ENCODE measurements around the gene UBA1.

The UBA1 gene

DNA sequence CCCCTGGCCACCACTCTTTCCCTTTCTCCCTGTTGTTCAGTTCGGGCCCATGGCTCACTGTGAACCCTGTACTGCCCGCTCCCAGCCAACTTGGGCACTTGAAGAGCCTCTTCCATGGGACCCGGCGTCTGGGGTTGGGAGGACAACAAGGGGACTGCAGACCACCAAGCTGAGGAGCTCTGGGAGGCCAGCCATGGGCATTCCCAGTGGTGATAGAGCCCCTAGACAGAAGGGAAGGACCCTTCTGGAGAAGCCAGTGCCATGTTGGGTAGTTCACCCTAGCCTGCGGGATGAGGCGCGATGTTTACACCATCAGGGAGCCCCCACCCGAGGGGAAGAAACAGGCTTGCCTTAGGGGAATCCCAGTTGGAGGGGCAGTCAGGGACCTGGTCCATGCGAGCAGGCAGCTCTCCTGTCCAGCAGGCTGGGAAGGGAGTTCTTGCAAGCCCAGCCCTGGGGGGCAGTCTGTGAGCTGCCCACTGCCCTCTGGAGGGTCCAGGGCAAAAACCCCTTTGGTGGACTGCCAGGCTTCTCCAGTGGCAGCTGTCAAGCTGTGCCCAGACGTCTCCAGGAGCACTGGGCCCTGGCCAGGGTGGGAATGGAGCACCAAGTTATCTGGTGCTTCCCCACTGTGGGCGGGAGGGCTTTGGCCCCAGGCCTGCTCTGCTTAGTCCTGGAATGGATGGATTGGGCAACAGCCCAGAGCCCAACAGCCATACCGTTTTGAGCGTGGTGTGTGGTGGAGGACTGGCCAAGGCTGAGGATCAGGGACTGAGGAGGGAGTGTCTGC is 23.7 kb upstream of the UBA1 start:
- DNase-seq (ENCODE audit: low read depth), result peak; percentile 34

DNA sequence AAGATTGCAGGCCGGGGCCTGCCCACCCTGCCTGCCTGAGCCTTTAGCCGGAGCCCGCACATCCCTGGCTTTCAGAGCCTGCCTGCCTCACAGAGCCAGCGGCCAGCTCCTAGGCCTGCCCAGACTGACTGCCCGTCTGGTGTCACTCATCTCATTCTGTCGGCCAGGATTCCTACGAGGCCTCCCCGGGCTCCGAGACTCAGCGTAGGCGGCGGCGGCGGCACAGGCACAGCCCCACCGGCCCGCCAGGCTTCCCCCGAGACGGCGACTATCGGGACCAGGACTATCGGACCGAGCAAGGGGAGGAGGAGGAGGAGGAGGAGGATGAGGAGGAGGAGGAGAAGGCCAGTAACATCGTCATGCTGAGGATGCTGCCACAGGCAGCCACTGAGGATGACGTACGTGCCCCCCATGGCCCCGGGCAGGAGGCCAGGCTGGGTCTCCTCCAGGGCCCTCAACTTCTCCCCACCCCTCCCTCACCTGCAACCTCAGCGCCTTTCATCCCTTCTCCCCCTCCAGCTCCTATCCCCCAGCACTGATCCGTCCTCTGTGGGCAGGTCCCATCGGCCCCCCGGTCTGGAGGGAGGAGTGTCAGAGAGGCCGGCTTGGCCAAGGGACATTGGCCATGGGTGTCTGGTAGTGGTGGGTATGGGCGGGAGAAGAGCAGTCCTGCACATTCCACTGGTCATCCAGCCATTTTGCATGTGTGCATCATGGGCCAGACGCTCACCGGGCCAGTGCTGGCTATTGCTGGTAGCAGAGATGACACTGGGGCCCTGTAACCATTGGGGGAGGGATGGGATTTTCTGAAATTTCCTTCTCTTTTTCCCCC is 22.6 kb upstream of the UBA1 start:
- no peak for DNase-seq (ENCODE audit: low read depth)

DNA sequence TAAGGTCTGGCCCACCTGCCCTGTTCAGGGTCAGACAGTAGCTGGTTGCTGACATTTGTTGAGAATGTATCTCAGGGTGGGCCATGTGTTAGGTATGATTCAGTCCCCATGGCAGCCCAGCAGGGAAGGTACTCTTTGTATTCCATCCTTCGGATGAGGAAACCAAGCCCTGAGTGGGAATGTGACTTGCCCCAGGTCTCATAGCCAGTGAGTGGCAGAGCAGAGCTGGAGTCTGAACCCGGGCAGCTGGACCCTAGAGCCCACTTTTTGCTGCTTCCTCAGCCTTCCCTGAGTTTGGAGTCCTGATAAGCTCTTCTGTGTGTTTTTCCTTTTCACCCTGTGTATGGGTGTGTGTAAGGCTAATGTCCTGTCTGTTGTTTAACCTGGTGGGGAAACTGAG is 21.6 kb upstream of the UBA1 start:
- DNase-seq (ENCODE audit: low read depth), result no peak

DNA sequence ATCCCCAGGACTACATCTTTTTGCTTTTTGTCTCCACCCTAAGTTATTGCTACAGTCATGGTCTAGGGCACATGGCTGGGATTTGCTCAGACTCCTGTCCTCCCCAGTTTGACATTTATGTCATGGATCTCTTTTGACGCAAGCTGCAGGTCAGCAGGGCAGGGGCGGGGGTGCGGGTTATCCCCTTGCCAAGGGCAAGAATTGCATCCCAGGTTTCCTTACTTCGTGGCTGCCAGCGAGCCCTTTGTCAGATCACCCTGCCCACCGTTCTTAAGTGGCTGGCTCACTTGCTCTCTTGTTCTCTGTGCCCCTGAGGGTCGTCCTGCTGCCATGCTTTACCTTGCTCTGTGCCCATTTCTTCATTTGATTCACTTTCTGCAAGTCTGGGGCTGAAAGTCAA is 21.1 kb upstream of the UBA1 start:
- DNase-seq (ENCODE audit: low read depth), result no peak

DNA sequence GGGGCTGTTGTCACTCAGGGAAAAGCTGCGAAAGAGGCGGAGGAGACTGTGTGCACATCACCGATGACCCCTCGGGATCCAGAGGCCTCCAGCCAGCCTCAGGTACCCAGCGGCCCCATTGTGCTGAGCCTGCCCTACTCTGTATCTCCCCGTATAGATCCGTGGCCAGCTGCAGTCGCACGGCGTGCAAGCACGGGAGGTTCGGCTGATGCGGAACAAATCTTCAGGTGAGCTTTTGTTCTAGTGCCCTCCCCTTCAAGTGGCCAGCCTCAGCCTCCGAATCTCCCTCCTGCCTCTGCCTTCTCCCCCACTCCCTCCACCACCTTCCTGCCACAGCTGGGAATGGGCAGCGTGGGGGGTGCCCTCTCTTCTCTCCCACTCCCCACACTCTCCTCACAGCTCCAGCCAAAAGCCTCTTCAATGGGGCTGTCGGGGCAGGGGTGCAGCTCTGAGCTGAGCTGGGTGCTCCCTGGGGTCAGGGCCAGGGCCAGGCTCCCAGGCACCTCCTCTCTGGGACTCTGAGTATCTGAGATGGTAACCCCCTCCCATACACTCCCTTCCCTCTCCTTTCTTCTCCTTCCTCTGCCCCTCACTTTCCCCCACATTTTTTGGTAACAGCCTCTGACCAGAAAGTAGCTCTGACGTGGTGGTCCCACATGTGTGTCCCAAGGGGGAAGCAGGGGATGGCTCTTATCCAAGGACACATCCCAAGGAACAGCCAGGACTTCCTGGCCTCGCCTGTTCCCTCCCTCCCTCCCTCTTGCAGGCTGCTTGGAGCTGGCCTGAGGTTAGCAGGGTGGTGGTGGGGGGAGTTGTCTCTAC is 20.4 kb upstream of the UBA1 start:
- DNase-seq (ENCODE audit: low read depth), result no peak

DNA sequence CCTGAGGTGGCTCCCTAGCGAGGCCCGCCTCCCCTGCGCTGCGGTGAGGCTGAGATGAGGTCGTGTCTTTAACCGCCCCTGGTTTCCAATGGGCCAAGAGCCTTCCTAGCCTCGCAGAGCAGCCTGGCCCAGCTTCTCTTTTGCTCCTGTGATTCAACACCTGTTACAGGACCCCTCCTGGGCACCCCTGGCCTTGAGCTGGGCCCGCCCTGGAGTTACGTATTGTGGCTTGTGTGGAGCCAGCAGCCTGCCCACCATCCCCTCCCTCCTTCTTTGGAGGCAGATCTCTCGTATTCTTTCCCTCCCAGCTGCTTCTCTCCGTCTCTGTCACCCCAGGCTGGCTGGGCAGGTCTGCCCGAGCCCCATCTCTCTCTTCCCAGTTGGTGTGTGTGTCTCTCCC is 19.3 kb upstream of the UBA1 start:
- no peak for DNase-seq (ENCODE audit: low read depth)

DNA sequence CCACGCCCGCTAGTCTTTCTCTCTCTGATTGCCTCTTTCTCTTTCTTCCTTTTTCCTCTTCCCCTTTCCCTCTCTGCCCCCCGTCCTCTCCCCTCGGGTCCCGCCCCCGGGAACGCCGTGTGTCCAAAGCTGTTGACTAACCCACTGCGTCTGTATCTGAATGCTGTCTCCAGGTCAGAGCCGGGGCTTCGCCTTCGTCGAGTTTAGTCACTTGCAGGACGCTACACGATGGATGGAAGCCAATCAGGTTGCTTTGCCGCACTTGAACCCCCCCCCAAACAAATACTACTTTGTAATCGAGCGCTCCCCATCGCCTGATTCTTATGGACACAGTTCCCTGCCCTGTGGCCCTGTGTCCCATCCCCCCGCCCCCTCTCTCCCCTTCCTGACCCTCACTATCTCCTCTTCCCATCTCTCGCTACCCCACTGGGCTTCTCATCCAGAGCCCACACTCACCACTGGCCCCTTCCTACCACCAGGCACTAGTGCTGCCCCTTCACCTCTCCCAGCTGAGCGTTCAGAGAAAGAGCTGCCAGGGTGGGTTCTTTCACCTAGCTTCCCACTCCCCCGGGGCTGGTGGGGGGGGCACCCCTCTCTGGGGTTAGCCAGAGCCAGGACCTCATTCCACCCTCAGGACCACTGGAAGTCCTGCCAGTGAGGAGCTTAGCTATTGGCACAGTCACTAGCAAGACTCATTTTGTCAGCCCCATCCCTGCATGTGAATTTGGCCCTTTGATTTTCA is 18.6 kb upstream of the UBA1 start:
- no peak for DNase-seq (ENCODE audit: low read depth)

DNA sequence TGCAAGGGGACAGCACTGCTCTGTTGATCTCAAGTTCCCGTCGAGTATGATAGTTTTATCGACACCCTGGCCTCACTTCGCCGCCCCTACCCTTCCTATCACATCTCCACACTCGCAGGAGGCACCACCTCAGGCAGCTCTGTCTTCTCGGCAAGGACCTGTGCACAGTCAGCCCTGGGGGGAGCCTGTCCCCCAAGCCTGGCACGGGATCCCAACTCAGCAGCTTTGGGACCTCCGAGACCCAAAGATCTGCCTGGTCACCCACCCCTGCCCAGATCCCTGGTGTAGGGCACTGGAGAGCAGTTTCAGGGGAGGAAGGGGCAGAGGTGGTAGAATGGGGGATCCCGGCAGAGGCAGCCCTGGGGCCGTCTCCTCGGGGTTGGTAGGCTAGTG is 18.0 kb upstream of the UBA1 start:
- DNase-seq (ENCODE audit: low read depth), result no peak

DNA sequence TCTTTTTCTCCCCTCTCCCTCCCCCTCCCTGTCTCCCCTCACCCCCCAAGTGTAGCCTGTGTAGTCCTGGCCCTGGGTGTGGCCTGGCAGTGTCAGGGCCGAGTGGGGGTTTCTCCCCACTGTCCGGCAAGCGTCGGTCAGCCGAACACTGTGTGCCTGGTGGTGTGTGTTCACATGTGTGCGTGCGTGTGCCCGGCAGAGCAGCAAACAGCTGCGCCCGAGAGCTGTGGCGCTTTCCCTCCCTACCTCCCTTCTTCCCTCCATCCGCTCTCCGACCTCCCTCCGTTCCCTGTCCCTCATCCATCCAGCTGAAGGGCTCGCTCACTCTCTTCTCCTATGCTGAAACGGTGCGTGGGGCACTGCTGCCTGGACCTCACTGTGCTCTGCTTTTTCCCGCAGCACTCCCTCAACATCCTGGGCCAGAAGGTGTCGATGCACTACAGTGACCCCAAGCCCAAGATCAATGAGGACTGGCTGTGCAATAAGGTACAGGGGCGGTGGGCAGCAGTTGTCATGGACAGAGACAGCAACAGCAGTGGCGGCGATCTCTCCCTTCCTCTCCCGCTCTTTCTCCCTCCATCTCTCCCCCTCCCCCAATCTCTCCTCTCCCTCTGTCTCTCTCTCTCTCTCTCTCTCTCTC is 17.4 kb upstream of the UBA1 start:
- DNase-seq (ENCODE audit: low read depth), result no peak

DNA sequence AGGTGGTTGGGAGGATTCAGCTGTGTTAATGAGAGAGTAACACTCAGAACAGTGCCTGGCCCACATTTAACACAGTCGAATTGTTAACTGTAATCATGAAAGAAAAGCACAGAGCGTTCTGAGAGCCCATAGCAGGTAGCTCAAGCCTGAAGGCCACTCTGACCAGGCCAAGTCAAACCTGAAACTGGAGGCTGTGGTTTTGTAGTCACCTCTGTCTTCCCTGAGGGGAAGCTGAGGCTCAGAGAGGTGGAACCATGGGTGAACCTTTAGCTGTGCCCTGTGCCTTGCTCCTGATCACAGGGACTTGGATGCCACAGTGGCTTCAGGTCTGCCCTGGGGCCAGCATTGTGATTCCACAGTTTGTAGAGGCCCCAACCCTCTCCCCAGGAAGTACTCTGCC is 16.6 kb upstream of the UBA1 start:
- no peak for DNase-seq (ENCODE audit: low read depth)

DNA sequence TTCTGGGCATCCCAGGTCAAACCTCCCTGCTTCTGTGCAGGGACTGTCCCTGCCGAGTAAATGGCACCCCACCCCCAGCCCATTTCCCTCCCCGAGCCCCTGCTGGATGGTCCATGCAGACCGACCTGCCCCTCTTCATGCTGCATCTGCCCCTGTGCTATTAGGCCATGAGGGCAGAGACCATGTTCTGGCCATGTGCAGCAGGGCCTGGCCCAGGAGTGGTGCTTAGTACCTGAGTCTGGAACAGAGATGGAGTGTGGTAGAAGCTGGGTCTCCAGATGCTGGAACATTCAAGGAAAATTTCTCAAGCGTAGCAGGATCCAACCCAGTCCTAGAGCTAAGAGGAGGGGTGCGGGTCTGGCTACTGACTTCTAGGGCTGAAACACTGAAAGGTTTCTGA is 15.3 kb upstream of the UBA1 start:
- no peak for DNase-seq (ENCODE audit: low read depth)

DNA sequence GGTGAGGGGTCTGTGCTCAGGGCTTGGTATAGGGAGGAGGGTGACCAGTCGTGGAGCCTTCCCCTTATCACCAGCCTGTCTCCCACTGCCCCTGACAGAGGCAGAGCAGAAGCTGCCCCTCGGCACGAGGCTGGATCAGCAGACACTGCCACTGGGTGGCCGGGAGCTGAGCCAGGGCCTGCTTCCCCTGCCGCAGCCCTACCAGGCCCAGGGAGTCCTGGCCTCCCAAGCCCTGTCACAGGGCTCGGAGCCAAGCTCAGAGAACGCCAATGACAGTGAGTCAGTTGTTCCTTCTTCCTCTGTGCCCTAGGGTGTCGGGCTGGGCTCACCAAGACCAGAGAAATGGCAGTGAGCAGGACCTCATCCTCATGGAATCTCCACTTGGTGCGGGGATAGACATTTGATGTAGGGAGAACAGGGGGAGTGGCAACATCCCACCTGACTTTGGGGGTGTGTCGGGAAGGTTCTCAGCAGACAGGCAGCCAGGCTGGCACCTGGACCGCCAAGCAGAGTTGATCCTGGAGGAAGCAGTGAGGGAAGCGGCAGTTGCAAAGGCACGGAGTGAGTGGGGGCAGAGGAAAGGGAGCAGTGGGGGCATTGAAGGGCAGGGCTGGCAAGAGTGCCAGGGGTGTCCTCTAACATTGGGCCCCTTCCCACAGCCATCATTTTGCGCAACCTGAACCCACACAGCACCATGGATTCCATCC is 14.3 kb upstream of the UBA1 start:
- DNase-seq (ENCODE audit: low read depth), result peak; percentile 83

DNA sequence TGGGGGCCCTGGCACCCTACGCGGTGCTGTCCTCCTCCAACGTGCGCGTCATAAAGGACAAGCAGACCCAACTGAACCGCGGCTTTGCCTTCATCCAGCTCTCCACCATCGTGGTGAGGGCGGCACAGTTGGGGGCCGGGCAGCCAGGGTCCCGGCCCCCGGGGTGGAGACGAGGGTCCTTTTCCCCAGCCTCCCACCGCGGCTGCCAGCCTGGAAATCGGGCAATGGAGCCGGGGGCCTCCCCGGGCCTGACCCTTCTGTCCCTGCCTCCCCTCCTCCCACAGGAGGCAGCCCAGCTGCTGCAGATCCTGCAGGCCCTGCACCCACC is 13.7 kb upstream of the UBA1 start:
- DNase-seq (ENCODE audit: low read depth), result no peak

DNA sequence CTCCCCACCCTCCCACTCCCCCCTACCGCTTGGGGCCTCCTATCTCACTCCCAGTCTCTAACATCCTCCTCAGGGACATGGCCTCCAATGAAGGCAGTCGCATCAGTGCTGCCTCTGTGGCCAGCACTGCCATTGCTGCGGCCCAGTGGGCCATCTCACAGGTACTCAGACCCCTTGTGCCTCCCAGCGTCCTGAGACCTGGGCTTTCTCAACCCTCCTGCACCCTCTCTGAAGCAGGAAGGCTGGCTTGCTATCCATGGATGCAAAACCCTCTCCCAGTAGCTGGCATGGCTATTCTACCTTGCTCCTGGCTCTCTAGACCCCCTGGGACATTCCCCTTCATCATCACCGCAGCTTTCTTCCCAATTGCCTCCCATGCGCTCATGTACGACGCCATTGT is 13.3 kb upstream of the UBA1 start:
- no peak for DNase-seq (ENCODE audit: low read depth)

DNA sequence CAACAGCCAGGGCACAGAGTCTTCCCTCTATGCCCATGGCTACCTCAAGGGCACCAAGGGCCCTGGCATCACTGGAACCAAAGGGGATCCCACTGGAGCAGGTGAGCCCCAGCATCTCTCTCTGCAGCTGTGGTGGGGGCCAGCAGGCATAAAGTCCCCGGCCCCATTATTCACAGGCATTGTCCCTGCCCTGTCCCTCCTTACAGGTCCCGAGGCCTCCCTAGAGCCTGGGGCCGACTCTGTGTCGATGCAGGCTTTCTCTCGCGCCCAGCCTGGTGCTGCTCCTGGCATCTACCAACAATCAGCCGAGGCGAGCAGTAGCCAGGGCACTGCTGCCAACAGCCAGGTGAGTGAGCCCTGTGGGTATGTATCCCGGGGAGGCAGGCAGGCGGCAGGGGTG is 12.3 kb upstream of the UBA1 start:
- DNase-seq (ENCODE audit: low read depth), result no peak

DNA sequence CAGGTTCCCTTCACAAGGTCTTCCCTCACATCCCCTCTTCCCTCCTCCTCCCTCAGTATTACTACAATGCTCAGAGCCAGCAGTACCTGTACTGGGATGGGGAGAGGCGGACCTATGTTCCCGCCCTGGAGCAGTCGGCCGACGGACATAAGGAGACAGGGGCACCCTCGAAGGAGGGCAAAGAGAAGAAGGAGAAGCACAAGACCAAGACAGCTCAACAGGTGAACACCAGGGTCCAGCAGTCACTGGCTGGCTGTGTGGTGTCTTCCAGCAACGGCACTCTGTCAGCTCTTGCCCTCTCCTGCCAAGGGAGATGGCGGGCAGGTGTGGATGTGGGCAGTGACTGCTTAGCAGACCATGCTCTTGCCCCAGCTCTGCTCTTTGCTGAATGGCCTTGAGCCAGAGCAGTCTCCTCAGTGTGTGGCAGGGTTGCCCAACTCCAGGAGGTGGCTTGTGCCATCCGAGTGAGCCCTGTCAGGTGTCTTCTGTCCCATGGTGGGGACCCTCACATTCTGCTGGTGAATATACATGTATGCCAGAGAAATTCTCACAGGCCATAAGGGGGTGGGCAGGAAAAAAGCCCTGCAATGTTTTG is 11.4 kb upstream of the UBA1 start:
- DNase-seq (ENCODE audit: low read depth), result no peak

DNA sequence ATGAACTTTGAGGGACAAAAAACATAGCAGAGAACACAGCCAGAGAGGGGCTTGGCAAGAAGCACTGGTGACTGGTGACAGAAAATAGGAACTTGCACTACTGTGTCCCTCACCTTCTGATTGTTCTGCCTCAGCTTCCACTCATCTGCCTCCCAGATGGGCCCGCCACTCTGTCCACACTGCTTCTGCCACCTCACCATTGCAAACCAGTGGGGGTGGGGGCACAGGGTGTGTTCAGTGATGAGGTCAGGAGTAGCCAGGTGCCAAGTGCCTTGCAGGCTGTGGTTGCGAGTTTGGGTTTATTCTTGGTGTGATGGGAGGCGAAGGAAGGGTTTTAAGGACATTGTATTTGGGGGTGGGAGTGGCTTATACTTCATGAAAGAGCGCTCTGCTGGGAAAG is 9.1 kb upstream of the UBA1 start:
- DNase-seq (ENCODE audit: low read depth), result no peak

DNA sequence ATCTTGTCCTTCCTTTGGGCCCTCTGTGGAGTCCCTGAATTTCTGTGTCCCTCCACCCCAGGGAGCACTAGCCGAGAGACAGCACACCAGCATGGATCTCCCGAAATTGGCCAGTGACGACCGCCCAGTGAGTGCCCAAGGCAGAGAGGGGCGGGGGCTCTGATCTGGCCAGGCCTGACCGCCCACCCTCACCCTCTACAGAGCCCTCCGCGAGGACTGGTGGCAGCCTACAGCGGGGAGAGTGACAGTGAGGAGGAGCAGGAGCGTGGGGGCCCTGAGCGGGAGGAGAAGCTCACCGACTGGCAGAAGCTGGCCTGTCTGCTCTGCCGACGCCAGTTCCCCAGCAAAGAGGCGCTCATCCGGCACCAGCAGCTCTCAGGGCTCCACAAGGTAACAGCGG is 8.4 kb upstream of the UBA1 start:
- DNase-seq (ENCODE audit: low read depth), result no peak

DNA sequence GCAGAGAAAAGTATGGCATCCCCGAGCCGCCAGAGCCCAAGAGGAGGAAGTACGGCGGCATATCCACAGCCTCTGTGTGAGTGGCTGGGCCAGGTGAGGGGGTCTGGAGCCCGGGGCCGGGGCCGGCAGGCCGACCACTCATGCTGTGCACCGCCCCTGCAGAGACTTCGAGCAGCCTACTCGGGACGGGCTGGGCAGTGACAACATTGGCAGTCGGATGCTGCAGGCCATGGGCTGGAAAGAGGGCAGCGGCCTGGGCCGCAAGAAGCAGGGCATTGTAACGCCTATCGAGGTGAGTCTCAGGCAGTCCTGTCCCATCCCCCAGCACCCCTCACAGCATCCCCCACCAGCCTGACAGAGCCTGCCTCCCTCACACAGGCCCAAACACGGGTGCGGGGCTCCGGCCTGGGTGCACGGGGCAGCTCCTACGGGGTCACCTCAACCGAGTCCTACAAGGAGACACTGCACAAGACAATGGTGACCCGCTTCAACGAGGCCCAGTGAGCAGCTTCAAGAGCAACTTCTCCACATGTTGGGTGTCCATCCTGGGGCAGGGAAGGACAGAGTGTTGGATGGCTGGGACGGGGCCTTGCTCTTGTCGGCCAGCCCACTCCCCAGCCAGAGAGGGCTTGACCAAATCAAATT is 7.4 kb upstream of the UBA1 start:
- DNase-seq (ENCODE audit: low read depth), result no peak

DNA sequence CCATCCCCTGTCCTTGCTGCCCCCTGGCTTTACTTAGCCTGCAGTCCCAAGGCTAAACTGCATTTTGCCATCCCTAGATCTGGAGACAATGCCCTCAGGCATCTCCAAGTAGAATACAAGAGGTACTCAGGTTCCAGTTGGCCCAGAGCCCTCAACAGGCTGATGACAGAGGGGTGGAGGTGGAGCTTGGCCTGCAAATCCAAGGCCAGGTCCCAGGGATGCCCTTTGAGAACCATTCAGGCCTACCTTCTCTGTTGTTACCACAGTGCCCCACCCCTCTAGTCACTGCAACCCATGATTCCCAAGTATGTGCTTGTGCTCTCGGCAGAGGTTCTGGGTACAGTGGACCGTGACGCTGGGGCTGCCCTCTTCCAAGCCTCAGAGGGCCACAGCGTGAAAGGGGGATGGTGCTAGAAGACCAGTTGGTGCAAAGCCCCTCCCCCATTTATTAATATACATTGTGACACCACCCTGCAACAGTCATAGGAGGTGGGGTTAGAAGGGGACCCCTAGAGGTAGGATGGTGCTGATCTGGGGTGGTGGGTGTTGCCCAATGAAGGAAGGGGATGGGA is 6.4 kb upstream of the UBA1 start:
- no peak for DNase-seq (ENCODE audit: low read depth)
